ENCODE measurements around the gene STK32C.

STK32C gene

DNA sequence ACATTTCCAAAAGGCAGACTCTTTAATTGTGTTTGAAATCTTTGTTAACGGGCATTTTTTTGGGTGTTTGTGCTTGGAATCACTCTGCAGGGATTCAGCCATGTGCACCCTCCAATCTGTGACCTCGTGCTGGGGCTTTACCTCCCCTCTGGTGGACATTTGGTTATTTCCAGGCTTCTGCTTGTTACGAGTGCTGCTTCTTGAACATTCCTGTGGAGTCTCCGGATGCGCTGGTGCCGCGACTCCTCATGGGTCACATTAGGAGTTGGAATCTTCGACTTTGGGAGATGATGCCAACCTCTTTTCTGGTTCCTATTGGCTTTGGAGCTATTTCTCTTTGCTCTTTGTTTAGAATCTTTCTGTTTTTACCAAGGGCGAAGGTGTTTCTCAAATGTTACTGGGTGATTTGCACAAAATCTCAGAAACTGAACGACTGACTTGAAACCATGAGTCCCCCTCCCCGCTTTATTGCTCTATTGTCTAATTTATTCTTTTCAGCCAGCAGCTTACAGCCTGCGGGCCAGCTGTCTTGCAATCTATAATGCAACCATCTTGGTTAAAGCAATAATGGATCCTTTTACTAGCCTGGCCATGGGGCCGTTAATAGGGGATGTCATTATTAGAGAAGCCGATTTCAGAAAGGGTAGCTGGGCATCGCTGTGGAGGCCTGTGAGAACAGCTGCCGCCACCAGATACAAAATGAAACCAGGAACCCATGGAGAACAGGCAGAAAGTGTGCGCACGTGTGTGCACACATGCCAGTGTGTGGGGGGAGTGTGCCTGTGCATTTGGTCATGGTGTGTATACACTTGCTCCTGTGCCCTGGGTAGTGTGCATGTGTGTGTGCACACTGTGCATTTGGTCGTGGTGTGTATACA lies 130.9 kb downstream of the STK32C start:
- in situ Hi-C loops (cut with MboI; ENCODE audit: low sequenced_read_pairs, unreplicated experiment) = no loop called here
- DNase-seq (ENCODE audit: low spot score) = no peak
- no peak for TF ChIP-seq CTCF (IDR thresholded peaks at IDR 0.05; ENCODE audit: borderline replicate concordance, control extremely low read depth, extremely low read depth, insufficient read depth, missing control alignments)

GRCh38 chr10:132175907-132176581 lies 131.7 kb downstream of the STK32C start:
- in situ Hi-C loops (cut with MboI; ENCODE audit: low sequenced_read_pairs, unreplicated experiment) = no loop called here
- no peak for TF ChIP-seq CTCF (IDR thresholded peaks at IDR 0.05; ENCODE audit: borderline replicate concordance, control extremely low read depth, extremely low read depth, insufficient read depth, missing control alignments)
- no peak for DNase-seq (ENCODE audit: low spot score)

GRCh38 chr10:132175408-132175807 lies 132.3 kb downstream of the STK32C start:
- in situ Hi-C loops (cut with MboI; ENCODE audit: low sequenced_read_pairs, unreplicated experiment) = no loop called here
- DNase-seq (ENCODE audit: low spot score) = no peak
- TF ChIP-seq CTCF (IDR thresholded peaks at IDR 0.05; ENCODE audit: borderline replicate concordance, control extremely low read depth, extremely low read depth, insufficient read depth, missing control alignments) = no peak

- TF ChIP-seq CTCF (IDR thresholded peaks at IDR 0.05; ENCODE audit: borderline replicate concordance, control extremely low read depth, extremely low read depth, insufficient read depth, missing control alignments) = no peak
- no peak for DNase-seq (ENCODE audit: low spot score)
- in situ Hi-C loops (cut with MboI; ENCODE audit: low sequenced_read_pairs, unreplicated experiment) = no loop called here
Measured at GRCh38 chr10:132174237-132174636, 133.5 kb downstream of the STK32C start.

DNA sequence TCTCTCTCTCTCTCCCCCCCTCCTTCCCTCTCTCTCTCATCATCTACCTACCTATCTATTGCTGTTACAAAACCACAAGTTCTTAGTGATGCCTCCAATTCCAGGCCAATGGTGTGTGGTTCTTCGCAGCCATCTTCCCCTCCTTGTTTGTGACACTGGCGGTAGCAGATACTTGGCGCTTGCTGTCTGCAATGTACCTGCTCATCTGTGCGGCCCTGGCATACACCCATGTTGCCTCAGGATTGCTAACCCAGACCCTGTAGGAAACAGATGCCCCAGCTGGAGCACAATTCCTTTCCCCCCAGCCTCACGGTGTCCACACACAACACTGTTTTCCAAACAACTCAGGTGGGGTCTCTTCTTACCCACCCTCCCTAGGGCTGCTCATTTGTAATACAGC lies 134.6 kb downstream of the STK32C start:
- in situ Hi-C loops (cut with MboI; ENCODE audit: low sequenced_read_pairs, unreplicated experiment) = no loop called here
- DNase-seq (ENCODE audit: low spot score) = no peak
- no peak for TF ChIP-seq CTCF (IDR thresholded peaks at IDR 0.05; ENCODE audit: borderline replicate concordance, control extremely low read depth, extremely low read depth, insufficient read depth, missing control alignments)

GRCh38 chr10:132172091-132173066 lies 135.4 kb downstream of the STK32C start:
- TF ChIP-seq CTCF (IDR thresholded peaks at IDR 0.05; ENCODE audit: borderline replicate concordance, control extremely low read depth, extremely low read depth, insufficient read depth, missing control alignments) = no peak
- DNase-seq (ENCODE audit: low spot score) = no peak
- in situ Hi-C loops (cut with MboI; ENCODE audit: low sequenced_read_pairs, unreplicated experiment) = no loop called here

All from GM13976 (cell line).